Measurements from ENCODE around the gene DNAJB8.

Gene DNAJB8
- 0 reads per million in 2 donors for total RNA-seq

DNA sequence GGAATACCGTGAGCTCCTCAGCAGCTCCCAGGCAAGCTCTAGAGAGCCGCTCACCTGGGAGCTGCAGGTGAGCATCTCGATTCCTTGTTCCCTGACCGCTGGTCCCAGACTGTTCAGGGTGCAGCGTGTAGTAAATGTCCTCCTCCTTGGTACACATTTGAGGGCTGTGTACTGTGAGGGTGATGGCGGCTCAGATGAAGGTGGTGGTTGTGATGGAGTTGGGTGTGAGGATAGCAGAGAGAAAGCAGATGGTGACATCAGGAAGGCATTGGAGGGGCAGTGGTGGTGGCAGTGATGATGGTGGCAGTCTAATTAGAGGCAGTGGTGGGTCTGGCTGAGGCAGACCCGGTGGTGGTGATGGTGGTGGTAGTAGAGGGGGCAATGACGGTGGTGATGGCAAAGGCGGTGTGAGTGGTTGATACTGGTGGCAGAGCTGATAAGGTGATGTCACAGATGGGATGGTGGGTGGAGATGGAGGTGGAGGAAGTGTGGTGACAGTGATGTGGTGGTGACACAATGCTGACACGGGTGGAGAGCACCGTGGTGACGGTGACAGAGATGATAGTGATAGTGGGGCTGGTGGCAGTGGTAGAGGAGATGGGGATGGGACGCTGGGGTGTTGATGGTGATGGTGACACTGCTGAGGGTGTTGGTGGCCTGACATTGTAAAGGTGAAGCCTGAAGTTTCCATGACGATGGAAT is at the start of gene DNAJB8:
TSS of gene DNAJB8 (minus strand) at position 51 of the 702 bp plus-strand sequence. CDS start 3,645 bp downstream, outside the sequence.
- DNase-seq = no peak

- DNase-seq = no peak
Observed at GRCh38 chr3:128515967-128516366, 49.3 kb upstream of the DNAJB8 start.

DNA sequence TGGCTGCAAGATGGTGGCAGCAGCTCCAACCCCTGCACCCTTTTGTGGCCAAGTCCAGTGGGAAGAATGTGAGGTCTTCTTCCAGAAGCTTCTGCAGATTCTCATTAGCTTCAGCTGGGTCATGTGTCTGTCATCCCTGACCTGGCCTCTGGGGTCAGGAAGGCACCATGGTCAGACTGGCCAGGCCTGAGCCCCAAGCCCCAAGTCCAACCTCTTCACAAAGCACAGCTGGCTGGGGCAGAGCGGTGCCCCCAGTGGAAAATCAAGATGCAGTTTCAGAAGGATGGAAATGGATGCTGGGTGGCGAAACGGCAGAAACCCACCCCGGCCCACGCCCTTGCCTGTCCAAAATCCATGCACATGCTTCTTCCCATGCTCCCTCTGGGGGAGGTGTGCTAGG is 42.2 kb upstream of the DNAJB8 start:
- no peak for DNase-seq

DNA sequence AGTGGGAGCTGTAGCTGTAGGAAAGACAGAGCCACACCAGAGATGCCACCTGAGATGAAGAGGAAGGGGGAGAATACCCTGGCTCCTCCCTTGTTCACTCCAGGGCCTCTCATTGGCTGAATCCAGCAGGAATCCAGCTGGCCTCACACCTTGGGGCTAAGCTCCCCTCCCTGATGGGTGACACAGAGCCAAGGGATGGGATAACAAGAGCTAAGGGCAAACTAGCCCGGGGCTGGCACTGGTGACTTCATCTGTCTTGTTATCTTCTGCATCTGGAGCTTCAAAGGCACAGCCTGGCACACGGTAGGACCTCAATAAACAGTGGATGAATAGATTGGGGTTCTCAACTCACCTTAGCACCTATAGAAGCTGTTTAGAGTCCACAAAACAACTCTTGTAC is 40.1 kb upstream of the DNAJB8 start:
- DNase-seq = no peak

DNA sequence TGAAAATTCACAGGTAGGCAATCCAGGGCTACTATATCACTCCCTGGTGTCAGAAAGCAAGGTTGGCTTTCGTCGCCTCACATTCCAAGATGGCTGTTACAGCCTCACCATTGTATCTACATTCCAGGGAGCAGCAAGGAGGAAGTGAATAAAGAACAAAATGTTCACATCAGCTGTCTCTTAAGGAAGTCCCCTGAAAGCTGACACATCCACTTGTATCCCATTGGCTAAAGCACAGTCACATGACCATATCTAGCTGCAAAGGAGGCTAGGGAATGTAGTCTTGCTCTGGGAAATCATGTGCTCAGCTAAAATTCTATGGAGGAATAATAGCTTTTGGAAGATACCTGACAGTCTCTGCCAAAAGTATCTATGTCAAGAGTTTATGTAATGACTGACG is 39.1 kb upstream of the DNAJB8 start:
- no peak for DNase-seq

- DNase-seq = no peak
Observed at GRCh38 chr3:128504963-128505730, 38.5 kb upstream of the DNAJB8 start.

DNA sequence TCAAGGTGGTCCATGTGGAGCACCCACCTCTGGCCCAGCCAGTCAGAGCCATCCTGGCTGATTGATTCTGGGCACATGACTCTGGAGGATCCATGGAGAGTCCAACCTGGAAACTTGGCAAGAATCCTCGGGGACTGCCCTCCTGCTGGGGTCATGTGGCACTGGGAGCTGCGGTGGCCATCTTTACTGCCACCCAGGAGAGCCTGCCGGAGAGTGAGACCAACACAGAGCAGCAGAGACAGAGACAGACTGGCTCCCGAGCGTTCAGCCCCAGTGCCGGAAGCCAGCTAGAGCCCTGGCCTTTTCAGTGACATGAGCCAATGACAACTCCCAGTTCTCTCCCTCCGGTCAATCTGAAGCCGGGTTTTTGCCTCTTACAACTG is 37.8 kb upstream of the DNAJB8 start:
- DNase-seq = no peak

- no peak for DNase-seq
Observed at GRCh38 chr3:128503751-128504532, 37.3 kb upstream of the DNAJB8 start.

DNA sequence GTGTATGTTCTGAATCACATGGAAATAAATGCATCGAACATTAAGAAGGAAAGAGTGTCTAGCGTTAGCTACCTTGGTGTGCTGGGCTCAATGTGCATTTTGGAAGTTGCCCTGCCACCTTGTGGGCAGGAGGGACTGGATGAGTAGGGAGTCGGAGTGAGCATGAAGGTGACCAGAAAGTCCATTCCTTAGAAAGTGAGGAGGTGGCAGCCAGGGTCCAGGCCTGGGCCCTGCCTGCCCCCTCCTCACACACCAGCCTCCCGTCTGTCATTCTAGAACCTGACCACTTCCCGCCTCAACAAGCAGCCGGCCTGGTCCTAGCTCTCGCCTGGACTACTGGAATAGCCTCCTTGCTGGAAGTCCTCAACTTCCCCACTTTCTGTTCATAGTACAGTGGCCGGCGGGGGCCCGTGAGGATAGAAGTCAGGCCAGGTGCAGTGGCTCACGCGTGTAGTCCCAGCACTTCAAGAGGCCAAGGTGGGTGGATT is 36.5 kb upstream of the DNAJB8 start:
- no peak for DNase-seq

DNA sequence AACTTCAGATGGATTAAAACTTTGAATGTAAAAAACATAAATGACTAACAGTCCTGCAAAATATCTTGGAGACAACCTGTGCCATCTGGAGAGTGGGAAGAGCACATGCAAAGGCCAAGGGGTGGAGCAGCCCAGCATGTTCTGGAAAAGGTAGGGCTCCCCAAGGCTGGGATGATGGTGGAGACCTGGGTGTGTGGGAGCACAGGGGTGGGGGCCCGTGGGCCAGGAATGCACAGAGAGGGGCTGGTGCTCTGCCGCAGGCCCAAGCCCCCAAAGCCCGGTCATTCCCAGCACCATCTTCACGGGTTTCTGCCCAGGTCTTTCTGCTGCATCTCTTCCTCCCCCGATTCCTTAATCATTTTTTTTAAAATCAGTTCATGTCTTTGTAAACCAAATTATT is 36.0 kb upstream of the DNAJB8 start:
- no peak for DNase-seq

GRCh38 chr3:128501431-128501830 is 34.7 kb upstream of the DNAJB8 start:
- DNase-seq = no peak

GRCh38 chr3:128500556-128500955 is 33.9 kb upstream of the DNAJB8 start:
- no peak for DNase-seq

DNA sequence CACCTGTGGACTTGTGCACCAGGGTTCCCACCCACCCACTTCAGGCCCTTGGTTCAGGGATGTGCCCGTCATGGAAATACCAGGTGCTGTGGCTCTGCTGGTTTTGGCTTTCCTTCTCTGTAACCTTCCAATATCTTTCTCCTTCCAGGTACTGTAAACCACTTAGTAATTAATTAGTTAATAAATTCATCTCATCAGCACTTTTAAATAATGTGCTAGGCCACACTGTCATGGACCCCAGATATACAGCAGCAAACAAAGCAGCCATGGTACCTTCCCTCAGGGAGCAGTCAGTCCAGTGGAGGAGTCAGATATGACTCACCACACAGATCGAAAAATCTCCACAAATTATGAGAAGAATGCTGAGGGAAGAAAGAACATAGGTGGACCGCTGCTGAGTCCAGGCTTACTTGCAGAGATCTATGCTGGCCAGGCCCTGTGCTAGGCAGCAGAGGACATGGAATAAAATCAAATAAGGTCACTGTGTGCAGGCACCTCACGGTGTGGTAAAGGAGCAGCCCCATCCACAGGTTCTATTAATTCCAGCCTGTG is 33.1 kb upstream of the DNAJB8 start:
- no peak for DNase-seq

DNA sequence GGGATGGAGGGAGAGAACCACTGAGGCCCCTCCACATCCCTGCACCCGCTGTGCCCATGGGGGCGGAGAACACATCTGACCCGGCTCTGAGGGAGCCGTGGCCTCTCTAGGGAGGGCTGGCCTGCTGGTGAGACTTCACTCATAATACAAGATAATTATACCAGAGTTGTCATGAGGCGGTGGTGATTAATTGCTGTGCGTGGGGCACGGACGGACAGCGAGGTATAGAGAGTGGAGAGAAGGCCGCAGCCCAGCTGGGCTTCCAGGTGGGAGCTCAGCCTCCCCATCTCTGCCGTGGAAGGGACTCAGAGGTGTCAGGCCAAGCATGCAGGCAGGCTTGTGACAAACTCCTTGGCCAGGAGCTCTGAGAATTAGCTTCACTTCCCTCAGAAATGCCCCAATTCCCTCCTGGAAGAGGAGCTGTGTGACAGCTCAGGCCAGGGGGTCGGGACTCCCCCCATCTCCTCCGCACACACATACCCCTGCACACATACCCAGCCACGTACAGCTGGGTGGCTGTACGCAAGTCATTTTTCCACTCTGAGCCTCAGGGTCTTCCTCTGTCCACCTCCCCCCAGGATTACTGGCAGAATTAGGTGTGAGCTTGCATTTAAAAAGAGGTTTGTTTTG is 32.3 kb upstream of the DNAJB8 start:
- DNase-seq = no peak

DNA sequence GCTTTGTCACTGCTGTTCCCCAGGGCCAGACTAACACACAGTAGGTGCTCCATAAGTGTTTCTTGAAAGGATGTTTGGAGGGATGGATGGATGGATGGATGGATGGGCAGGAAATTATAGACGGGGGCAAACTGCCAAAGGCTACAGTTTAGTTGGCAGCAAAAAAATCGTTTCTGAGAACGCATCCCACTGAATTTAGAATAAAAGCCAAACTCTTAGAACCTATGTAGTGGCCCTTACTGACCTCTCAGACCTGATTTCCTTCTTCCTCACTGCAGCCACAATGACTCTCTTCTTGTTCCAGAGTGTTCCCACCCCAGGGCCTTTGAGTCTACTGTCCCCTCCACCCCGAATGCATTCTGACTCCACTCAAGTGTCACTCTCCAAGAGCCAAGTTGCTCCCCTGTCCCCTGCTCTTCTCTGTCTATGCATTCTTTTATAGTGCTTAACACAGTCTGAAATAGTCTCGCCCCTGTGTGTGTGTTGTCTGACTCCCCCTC is 31.5 kb upstream of the DNAJB8 start:
- DNase-seq = no peak

GRCh38 chr3:128497305-128498126 is 30.8 kb upstream of the DNAJB8 start:
- DNase-seq = peak; percentile 31

DNA sequence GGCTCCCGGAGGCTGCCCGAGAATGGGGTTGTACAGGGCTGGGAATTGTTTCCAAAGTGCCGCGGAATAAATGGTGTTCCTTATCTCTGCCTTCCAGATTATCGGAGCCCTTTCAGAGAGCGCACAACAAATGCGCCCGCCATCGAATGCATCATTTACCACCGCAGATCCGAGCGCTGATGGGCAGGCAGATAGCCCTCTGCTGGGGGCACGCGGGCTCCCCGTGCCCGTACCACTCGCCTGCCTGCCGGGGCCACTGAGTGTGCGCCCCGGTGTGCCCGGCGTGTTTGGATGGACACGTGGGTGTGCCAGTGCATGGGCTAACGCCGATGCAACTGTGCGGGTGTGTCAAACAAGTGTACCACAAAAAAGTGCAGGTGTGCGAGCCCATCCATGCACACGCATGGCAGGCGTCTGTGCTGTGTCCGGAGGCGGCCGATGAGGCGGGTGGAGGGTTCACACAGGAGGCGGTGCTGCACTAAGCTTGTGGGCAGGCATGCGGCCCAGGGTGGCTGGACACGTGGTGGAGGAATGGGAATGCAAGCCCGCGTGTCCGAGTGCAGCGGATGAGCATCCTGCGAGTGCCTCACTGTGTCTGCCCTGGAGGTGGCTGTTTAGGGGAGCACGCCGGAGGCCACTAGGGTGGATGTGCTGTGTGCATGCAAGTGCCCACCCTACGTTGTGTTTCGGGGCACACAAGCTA is 30.1 kb upstream of the DNAJB8 start:
- DNase-seq = no peak

DNA sequence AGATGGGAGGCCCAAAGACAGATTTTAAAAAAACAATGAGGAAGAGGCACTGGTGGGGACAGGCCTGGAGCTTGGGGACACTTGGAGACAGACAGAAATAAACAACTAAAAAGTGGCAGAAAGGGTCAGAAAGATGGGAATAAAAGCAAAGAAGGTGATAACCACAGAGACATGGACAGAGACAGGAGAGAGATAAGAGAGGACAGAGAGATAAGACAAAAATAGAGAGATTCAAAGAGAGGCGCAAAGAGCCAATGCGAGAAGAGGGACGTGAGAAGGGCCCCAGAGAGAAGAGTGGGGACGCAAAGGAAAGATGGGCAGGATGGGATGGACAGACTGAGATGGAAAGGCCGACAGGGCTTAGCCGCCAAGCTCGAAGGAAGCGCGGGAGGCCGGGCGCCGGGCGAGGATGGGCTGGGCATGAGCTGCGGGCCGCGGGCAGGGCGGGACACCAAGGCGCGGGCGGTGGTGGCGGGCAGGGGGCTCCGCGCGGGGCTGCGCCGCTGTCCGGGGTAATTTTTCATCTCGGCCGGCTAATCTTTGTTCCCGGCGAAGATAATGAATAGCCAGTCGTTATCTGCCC is 29.4 kb upstream of the DNAJB8 start:
- DNase-seq = no peak

DNA sequence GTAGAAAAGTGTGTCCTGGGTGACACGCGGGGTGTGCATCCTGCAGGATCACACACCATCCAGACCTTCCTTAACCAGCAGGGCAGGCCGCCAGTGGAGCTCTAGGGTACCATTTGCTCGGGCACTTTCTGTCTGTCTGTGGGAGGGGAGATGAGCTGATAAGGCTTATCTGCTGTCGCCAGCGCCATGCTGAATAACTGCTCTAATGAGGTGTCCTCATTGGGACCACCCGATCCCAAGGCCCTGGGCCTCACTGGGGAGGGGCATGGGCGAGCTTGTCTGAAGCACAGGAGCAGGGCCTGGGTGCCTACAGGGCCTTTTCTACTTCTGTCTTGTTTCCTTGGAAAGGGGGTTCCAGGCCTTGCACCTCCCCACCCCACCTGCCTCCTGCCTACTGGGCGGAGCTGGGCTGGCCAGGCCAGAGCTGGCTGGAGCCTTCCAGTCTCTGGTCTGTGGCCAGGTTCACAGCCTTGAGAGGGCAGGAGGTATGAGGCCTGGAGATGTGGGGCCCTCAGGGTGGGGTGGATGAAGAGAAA is 28.8 kb upstream of the DNAJB8 start:
- DNase-seq = no peak

DNA sequence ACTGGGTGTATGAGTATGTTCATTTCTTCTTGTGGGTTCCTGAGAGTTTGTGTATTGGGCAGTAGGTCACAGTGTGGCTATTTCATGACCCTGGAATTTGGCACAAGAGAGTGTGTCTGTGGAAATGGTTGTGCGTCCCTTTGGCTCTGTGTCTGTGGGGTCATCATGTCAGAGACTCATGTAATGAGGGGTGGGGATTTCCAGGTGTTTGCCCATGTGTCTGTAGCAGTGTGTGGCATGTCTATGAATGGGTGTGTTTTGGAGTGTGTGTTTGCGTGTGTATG is 27.6 kb upstream of the DNAJB8 start:
- no peak for DNase-seq

Measured in activated gamma-delta T cell (primary cell).